ENCODE measurements around the gene ACOT11. TPM values are rescaled to one million over a fixed set of nuclear protein-coding genes. Genes with fewer than 3 reads are reported as not detected.

Gene ACOT11
- total and polyA plus RNA-seq, 10 of the 15 experiments (the other 5 are each of a cell fraction or from before 2014, with no cell fraction given): 0.04 to 0.85 (median 0.39) TPM; not detected in 1

DNA sequence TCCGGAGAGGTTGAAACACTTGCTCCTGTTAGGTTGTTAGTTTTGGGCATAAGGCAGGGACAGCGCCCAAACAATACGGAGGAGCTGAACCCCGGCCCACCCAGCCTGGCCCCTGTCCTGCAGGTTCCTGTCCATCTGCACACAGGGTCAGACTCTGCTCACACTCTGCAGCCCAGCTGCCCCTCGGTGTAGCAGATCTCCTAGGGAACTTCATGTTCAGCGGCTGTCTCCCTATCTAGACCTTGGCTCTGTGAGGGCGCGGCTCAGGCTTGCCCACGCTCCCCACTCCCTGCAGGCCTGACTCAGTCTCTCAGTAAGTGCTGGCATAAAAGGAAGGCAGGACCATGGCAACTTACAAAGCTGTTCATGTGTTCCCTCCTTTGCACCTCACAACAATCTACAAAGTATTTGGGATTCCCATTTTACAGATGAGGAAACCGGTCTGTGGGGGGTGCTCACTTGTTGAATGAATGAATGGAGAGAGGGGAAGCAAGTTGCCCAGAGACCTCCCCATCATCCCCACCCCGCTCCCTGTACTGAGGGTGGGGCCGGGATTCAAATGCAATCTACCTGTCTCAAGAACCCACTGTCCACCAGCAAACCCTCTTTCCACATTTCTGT, 26.2 kb downstream of the ACOT11 start:
- Histone ChIP-seq H3K9ac (ENCODE audit: control insufficient read depth, insufficient read depth, low read length) (no peak overlapping the region), H3K4me2 (ENCODE audit: control insufficient read depth, insufficient read depth) (no peak overlapping the region), H3K27me3 (replicated peaks in 1 of 2; ENCODE audit: control insufficient read depth in 2 of 2, insufficient read depth in 2 of 2, low read length in 1 of 2) (no peaks in the 10 kb centered on the region), H3K36me3 (ENCODE audit: control insufficient read depth in 2 of 2, insufficient read depth in 2 of 2, low read length in 1 of 2) (no peaks in the 10 kb centered on the region), H3K9me3 (replicated peaks; ENCODE audit: control insufficient read depth, insufficient read depth, low read length) (no peaks in the 10 kb centered on the region), H3K4me3 (no peak overlapping the region), H3K79me2 (ENCODE audit: control insufficient read depth, insufficient read depth, low read length) (no peaks in the 10 kb centered on the region), H2AFZ (ENCODE audit: control insufficient read depth, low read depth, low read length) (no peak overlapping the region), H3K27ac (ENCODE audit: control insufficient read depth, insufficient read depth) (no peak overlapping the region), H4K20me1 (ENCODE audit: control insufficient read depth, insufficient read depth) (no peaks in the 10 kb centered on the region), H3K4me1 (ENCODE audit: control insufficient read depth, insufficient read depth, low read length) (no peaks in the 10 kb centered on the region; the same call in 1 of the 2 replicates)
- ATAC-seq (no peak), FAIRE-seq (no peak), DNase-seq (ENCODE audit: low read depth, low spot score) (no peak)
- TF ChIP-seq NR2F1 (conservative IDR thresholded peaks at IDR 0.05) (no peak), EZH2 (IDR thresholded peaks at IDR 0.05; ENCODE audit: borderline replicate concordance, control insufficient read depth, low read depth, low read length) (no peak)
- ChIA-PET RAD21 (ENCODE audit: unreplicated experiment) (no interaction called here), SMC1A (ENCODE audit: uncharacterized antibody, unreplicated experiment) (no interaction called here), POLR2A (no interaction called here), CTCF (no interaction called here)
- in situ Hi-C loops (cut with MboI) (no loop called here), intact Hi-C loops (cut with micrococcal nuclease; ENCODE audit: unreplicated experiment) (no loop called here)
- no TSS peak for BruUV-seq (replicated peaks)
- 71% methylated on average over 12 of the region's 12 CpGs for WGBS (ENCODE audit: insufficient coverage, insufficient replicate concordance, low lambda C conversion rate, missing lambda C conversion rate)

DNA sequence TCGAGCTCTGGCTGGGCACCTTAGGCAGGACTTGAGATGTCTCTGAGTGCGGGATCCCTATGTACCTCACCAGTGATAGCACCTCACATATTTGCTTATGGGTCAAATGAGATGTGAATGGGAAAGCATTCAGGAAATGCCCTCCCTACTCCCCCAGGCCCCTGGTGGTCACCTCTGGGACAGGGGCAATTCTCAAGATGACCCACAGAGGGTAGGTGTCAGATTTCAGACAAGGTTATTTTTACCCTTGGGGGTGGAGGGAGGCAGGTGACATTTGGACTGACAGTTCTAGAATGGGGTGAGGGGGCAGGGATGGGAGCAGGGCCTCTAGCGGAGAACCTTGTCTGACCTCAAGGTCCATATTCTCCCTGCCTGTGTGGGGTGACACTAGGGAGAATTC, 27.1 kb downstream of the ACOT11 start:
- ChIA-PET POLR2A (no interaction called here), RAD21 (ENCODE audit: unreplicated experiment) (no interaction called here), SMC1A (ENCODE audit: uncharacterized antibody, unreplicated experiment) (no interaction called here), CTCF (no interaction called here)
- Histone ChIP-seq H3K4me1 (ENCODE audit: control insufficient read depth, insufficient read depth, low read length) (no peaks in the 10 kb centered on the region; the same call in 1 of the 2 replicates), H3K79me2 (ENCODE audit: control insufficient read depth, insufficient read depth, low read length) (no peaks in the 10 kb centered on the region), H3K36me3 (ENCODE audit: control insufficient read depth in 2 of 2, insufficient read depth in 2 of 2, low read length in 1 of 2) (no peaks in the 10 kb centered on the region), H3K9me3 (replicated peaks; ENCODE audit: control insufficient read depth, insufficient read depth, low read length) (no peaks in the 10 kb centered on the region), H3K4me3 (no peak overlapping the region), H3K4me2 (ENCODE audit: control insufficient read depth, insufficient read depth) (no peak overlapping the region), H3K27me3 (replicated peaks in 1 of 2; ENCODE audit: control insufficient read depth in 2 of 2, insufficient read depth in 2 of 2, low read length in 1 of 2) (no peaks in the 10 kb centered on the region), H4K20me1 (ENCODE audit: control insufficient read depth, insufficient read depth) (no peaks in the 10 kb centered on the region), H3K9ac (ENCODE audit: control insufficient read depth, insufficient read depth, low read length) (no peak overlapping the region), H3K27ac (ENCODE audit: control insufficient read depth, insufficient read depth) (no peak overlapping the region), H2AFZ (ENCODE audit: control insufficient read depth, low read depth, low read length) (no peak overlapping the region)
- intact Hi-C loops (cut with micrococcal nuclease; ENCODE audit: unreplicated experiment): no loop called here
- BruUV-seq (replicated peaks): no TSS peak
- no peak for FAIRE-seq
- in situ Hi-C loops (cut with MboI): no loop called here
- TF ChIP-seq CEBPB (IDR thresholded peaks at IDR 0.05; ENCODE audit: borderline replicate concordance in 1 of 2, low read depth in 2 of 2, low read length in 2 of 2) (no peak), MAX (IDR thresholded peaks at IDR 0.05; ENCODE audit: low read depth, low read length) (no peak), CTCF (IDR thresholded peaks at IDR 0.05 in 2 of 3, conservative IDR thresholded peaks at IDR 0.05 in 1 of 3; ENCODE audit: control insufficient read depth in 2 of 3, extremely low read depth in 1 of 3, insufficient read depth in 1 of 3, low read depth in 3 of 3, low read length in 3 of 3) (0 out of 6 replicates have a peak, but pooled peaks of 1 of the 3 experiments have one; percentile 8), IRF3 (IDR thresholded peaks at IDR 0.05) (no peak)
- no peak for ATAC-seq
- 33% methylated on average over 3 of the region's 3 CpGs for WGBS (ENCODE audit: insufficient coverage, insufficient replicate concordance, low lambda C conversion rate, missing lambda C conversion rate)
- DNase-seq (ENCODE audit: low read depth, low spot score): no peak
